GM23338 (cell line): Measurements from ENCODE around the gene ARHGEF38. TPM values are rescaled to one million over a fixed set of nuclear protein-coding genes. Genes with fewer than 3 reads are reported as not detected.

ENCODE experiments used
- ATAC-seq: fragments of 200-7000 bp; cut with Tn5 transposase; 3 replicates; pipeline ENCODE4 v1.9.1; 2020
- DNase-seq: peaks from one replicate; pipeline ENCODE4 v3.0.0-alpha.2; 2015; ENCODE audit warnings: low spot score
- H2AFZ ChIP-seq: fragments of 200-600 bp; sonication (generic); 2 replicates; pipeline ENCODE4 v1.8.0; 2016; ENCODE audit warnings: antibody characterized with exemption, mild to moderate bottlenecking, moderate library complexity
- H3F3A ChIP-seq: fragments of 200-600 bp; sonication (generic); replicated peaks from 2 replicates; pipeline ENCODE4 v1.8.0; 2017; ENCODE audit warnings: antibody characterized with exemption, mixed run types, low read depth
- H3K27ac ChIP-seq: fragments of 200-600 bp; sonication (generic); 2 replicates; pipeline ENCODE4 v1.6.1; 2016; ENCODE audit warnings: low read depth
- H3K27me3 ChIP-seq: fragments of 200-600 bp; sonication (generic); 2 replicates; pipeline ENCODE4 v1.8.0; 2016; ENCODE audit warnings: mild to moderate bottlenecking, mixed run types, moderate library complexity; ENCODE audit not compliant: insufficient read depth
- H3K36me3 ChIP-seq: fragments of 200-600 bp; sonication (generic); 2 replicates; pipeline ENCODE4 v1.8.0; 2016; ENCODE audit warnings: mild to moderate bottlenecking; ENCODE audit not compliant: insufficient read depth
- H3K4me1 ChIP-seq: fragments of 200-600 bp; sonication (generic); 2 replicates; pipeline ENCODE4 v1.8.0; 2016; ENCODE audit warnings: mild to moderate bottlenecking, moderate library complexity; ENCODE audit not compliant: insufficient read depth
- H3K4me2 ChIP-seq: fragments of 200-600 bp; sonication (generic); 2 replicates; pipeline ENCODE4 v1.7.1; 2017; ENCODE audit warnings: mixed run types
- H3K4me3 ChIP-seq: fragments of 200-600 bp; sonication (generic); 2 replicates; pipeline ENCODE4 v1.6.1; 2016; ENCODE audit warnings: mixed run types
- H3K79me2 ChIP-seq: fragments of 200-600 bp; sonication (generic); replicated peaks from 2 replicates; pipeline ENCODE4 v1.8.0; 2017; ENCODE audit warnings: mild to moderate bottlenecking; ENCODE audit not compliant: insufficient read depth
- H3K9me2 ChIP-seq: fragments of 200-600 bp; sonication (generic); 2 replicates; pipeline ENCODE4 v1.8.0; 2017; ENCODE audit not compliant: insufficient read depth
- H4K20me1 ChIP-seq: fragments of 200-600 bp; sonication (generic); replicated peaks from 2 replicates; pipeline ENCODE4 v1.8.0; 2017; ENCODE audit warnings: mild to moderate bottlenecking; ENCODE audit not compliant: insufficient read depth
- H3K27ac Mint-ChIP-seq: 2 replicates; pipeline ENCODE4 v1.8.0; 2020; ENCODE audit warnings: inconsistent platforms, mild to moderate bottlenecking, moderate library complexity, mixed read lengths
- H3K27me3 Mint-ChIP-seq: 3 replicates; pipeline ENCODE4 v1.8.0; 2022; ENCODE audit warnings: low read depth, mild to moderate bottlenecking, moderate library complexity, mixed read lengths, inconsistent platforms; ENCODE audit not compliant: insufficient read depth, poor library complexity
- H3K36me3 Mint-ChIP-seq: 3 replicates; pipeline ENCODE4 v1.8.0; 2021; ENCODE audit warnings: low read depth, mild to moderate bottlenecking, inconsistent platforms, moderate library complexity, mixed read lengths
- H3K4me1 Mint-ChIP-seq: 3 replicates; pipeline ENCODE4 v1.8.0; 2020; ENCODE audit warnings: mild to moderate bottlenecking, inconsistent platforms, mixed read lengths
- H3K4me3 Mint-ChIP-seq: 3 replicates; pipeline ENCODE4 v1.8.0; 2021; ENCODE audit warnings: moderate library complexity, mild to moderate bottlenecking, inconsistent platforms, mixed read lengths
- H3K9me3 Mint-ChIP-seq: 3 replicates; pipeline ENCODE4 v1.8.0; 2020; ENCODE audit warnings: moderate library complexity, mild to moderate bottlenecking, inconsistent platforms, mixed read lengths
- CREB1 ChIP-seq: fragments of 250-450 bp; sonication (Bioruptor Pico); IDR thresholded peaks from 2 replicates; pipeline ENCODE4 v1.5.0; 2020; ENCODE audit warnings: low read depth, mild to moderate bottlenecking, moderate library complexity
- CTCF ChIP-seq, 2 experiments: fragments of 200-600 bp in 1 of 2; sonication (generic) in 1 of 2; conservative IDR thresholded peaks; 2 replicates each; pipeline versions ENCODE4 v1.5.1 to v1.6.1; 2016 to 2017; ENCODE audit warnings: antibody characterized with exemption in 2 of 2, low read depth in 2 of 2, mild to moderate bottlenecking in 2 of 2, moderate library complexity in 1 of 2
- JUNB ChIP-seq: IDR thresholded peaks from one replicate; pipeline ENCODE4 v1.6.1; 2016; ENCODE audit warnings: antibody characterized with exemption; ENCODE audit not compliant: unreplicated experiment
- NANOG ChIP-seq: IDR thresholded peaks from 2 replicates; pipeline ENCODE4 v1.6.1; 2016; ENCODE audit warnings: antibody characterized with exemption, borderline replicate concordance
- STAT1 ChIP-seq: IDR thresholded peaks from one replicate; pipeline ENCODE4 v1.6.1; 2016; ENCODE audit warnings: antibody characterized with exemption; ENCODE audit not compliant: unreplicated experiment
- polyA plus RNA-seq: library from polyadenylated mRNA; unstranded; fragments of >200 nt; fragmentation: Nextera tagmentation; extraction: Ambion mirVana; gene quantifications from 2 replicates; pipeline ENCODE4 v1.2.1, GENCODE V29; 2016
- total RNA-seq: library from RNA; depleted of rRNA; stranded (reverse); fragments of >200 nt; shearing (Covaris generic); gene quantifications from 2 replicates; pipeline ENCODE4 v1.2.3, GENCODE V29; 2014

ARHGEF38 gene
- total and polyA plus RNA-seq, 2 experiments from 2014 or later: 0.58 TPM; not detected in 1

GRCh38 chr4:105591573-105591972 is 39.2 kb downstream of the ARHGEF38 start (continued):
- TF ChIP-seq JUNB: no peak
- TF ChIP-seq CREB1 (CRISPR knock-in tag): no peak
- no peak for TF ChIP-seq NANOG
- TF ChIP-seq STAT1: no peak

GRCh38 chr4:105594099-105595010 is 41.9 kb downstream of the ARHGEF38 start:
- DNase-seq (no peak), ATAC-seq (no peak)
- H3K27ac ChIP-seq: no peak overlapping the region
- H4K20me1 ChIP-seq: no peaks in the 10 kb centered on the region
- no peaks in the 10 kb centered on the region for H3K9me2 ChIP-seq
- no peak overlapping the region for H2AFZ ChIP-seq
- Mint-ChIP-seq H3K27me3 (no peaks in the 10 kb centered on the region), H3K27ac (no peak overlapping the region), H3K9me3 (no peaks in the 10 kb centered on the region), H3K4me1 (peaks cover 2% of the 10 kb centered on the region; the same call in 1 of the 3 replicates), H3K36me3 (no peaks in the 10 kb centered on the region), H3K4me3 (no peak overlapping the region)
- H3K36me3 ChIP-seq: no peaks in the 10 kb centered on the region
- no peaks in the 10 kb centered on the region; the same call in 1 of the 2 replicates for H3K4me1 ChIP-seq
- no peak overlapping the region for H3K4me3 ChIP-seq
- H3K27me3 ChIP-seq: no peaks in the 10 kb centered on the region
- H3K79me2 ChIP-seq: no peaks in the 10 kb centered on the region
- no peak overlapping the region for H3K4me2 ChIP-seq
- no peak for TF ChIP-seq CTCF (conservative IDR thresholded peaks at IDR 0.05; ENCODE audit: low read depth in 2 of 2)
- no peaks in the 10 kb centered on the region for H3F3A ChIP-seq

- H3K27ac Mint-ChIP-seq: no peak overlapping the region
- H4K20me1 ChIP-seq: no peaks in the 10 kb centered on the region
- H2AFZ ChIP-seq: 0 out of 2 replicates have a peak overlapping the region, but pooled peaks have one; percentile 24
- H3K27me3 Mint-ChIP-seq: no peaks in the 10 kb centered on the region
- no peak overlapping the region for H3K4me3 ChIP-seq
- H3K4me1 Mint-ChIP-seq: peaks cover 2% of the 10 kb centered on the region; the same call in 1 of the 3 replicates
- no peaks in the 10 kb centered on the region; the same call in 1 of the 2 replicates for H3K4me1 ChIP-seq
- H3K4me2 ChIP-seq: no peak overlapping the region
- H3K36me3 ChIP-seq: no peaks in the 10 kb centered on the region
- H3K36me3 Mint-ChIP-seq: no peaks in the 10 kb centered on the region
- H3K4me3 Mint-ChIP-seq: no peak overlapping the region
- H3K79me2 ChIP-seq: no peaks in the 10 kb centered on the region
- DNase-seq: peak; percentile 49
- peak; percentile 87 for ATAC-seq
- H3K27ac ChIP-seq: no peak overlapping the region
- TF ChIP-seq CREB1 (CRISPR knock-in tag) (peak; percentile 28; the same call in 1 of the 2 replicates), CTCF (conservative IDR thresholded peaks at IDR 0.05; ENCODE audit: low read depth in 2 of 2) (no peak), STAT1 (no peak)
- no peaks in the 10 kb centered on the region for H3K27me3 ChIP-seq
- H3K9me3 Mint-ChIP-seq: no peaks in the 10 kb centered on the region
- H3F3A ChIP-seq: no peaks in the 10 kb centered on the region
- H3K9me2 ChIP-seq: no peaks in the 10 kb centered on the region
Observed at GRCh38 chr4:105596684-105597083, 44.3 kb downstream of the ARHGEF38 start.
